ENCODE data around the gene SNX33.
"Not testable (repeated sequence)": the region's sequence is repeated elsewhere in the genome, so short reads cannot be mapped to it uniquely, and the experiment has no call there.

The SNX33 gene

GRCh38 chr15:75684648-75685047 lies 36.9 kb downstream of the SNX33 start:
- no peak for DNase-seq

- DNase-seq: no peak
Measured at GRCh38 chr15:75685195-75685594, 37.5 kb downstream of the SNX33 start.

GRCh38 chr15:75686212-75686642 lies 38.5 kb downstream of the SNX33 start:
- DNase-seq: peak; percentile 88 to 92

- DNase-seq: no peak
Measured at GRCh38 chr15:75687486-75688277, 40.0 kb downstream of the SNX33 start.

- DNase-seq: no peak
Measured at GRCh38 chr15:75688278-75688557, 40.5 kb downstream of the SNX33 start.

GRCh38 chr15:75688831-75689230 lies 41.1 kb downstream of the SNX33 start:
- no peak for DNase-seq

GRCh38 chr15:75689429-75689828 lies 41.7 kb downstream of the SNX33 start:
- not testable (repeated sequence) for DNase-seq

- DNase-seq: not testable (repeated sequence)
Measured at GRCh38 chr15:75692311-75692710, 44.6 kb downstream of the SNX33 start.

GRCh38 chr15:75693028-75693427 lies 45.3 kb downstream of the SNX33 start:
- DNase-seq: not testable (repeated sequence)

GRCh38 chr15:75693501-75694240 lies 46.0 kb downstream of the SNX33 start:
- DNase-seq: no peak

- DNase-seq: peak in 1 of 2 experiments; percentile 37
Measured at GRCh38 chr15:75694241-75695182, 46.8 kb downstream of the SNX33 start.

- DNase-seq: no peak
Measured at GRCh38 chr15:75695220-75695619, 47.5 kb downstream of the SNX33 start.

- no peak for DNase-seq
Measured at GRCh38 chr15:75695634-75696310, 48.1 kb downstream of the SNX33 start.

- no peak for DNase-seq
Measured at GRCh38 chr15:75696311-75696720, 48.6 kb downstream of the SNX33 start.

- DNase-seq: no peak
Measured at GRCh38 chr15:75696854-75697259, 49.1 kb downstream of the SNX33 start.

GRCh38 chr15:75697523-75697922 lies 49.8 kb downstream of the SNX33 start:
- DNase-seq: no peak

GRCh38 chr15:75697974-75698747 lies 50.4 kb downstream of the SNX33 start:
- DNase-seq: not testable (repeated sequence)

- not testable (repeated sequence) for DNase-seq
Measured at GRCh38 chr15:75699517-75699916, 51.8 kb downstream of the SNX33 start.

GRCh38 chr15:75699961-75700874 lies 52.5 kb downstream of the SNX33 start:
- not testable (repeated sequence) for DNase-seq
